GM15510 (cell line): ENCODE data around the gene DAAM1.

Experiments used
- POLR2A ChIP-seq: IDR thresholded peaks from 3 replicates; pipeline ENCODE4 v1.6.1; 2011; ENCODE audit warnings: borderline replicate concordance; ENCODE audit not compliant: insufficient read length; ENCODE audit errors: extremely low read depth

DAAM1 gene

GRCh38 chr14:59306775-59307174 is 118.3 kb downstream of the DAAM1 start:
- TF ChIP-seq POLR2A = no peak

- no peak for TF ChIP-seq POLR2A
These were observed 119.6 kb downstream of the DAAM1 start for GRCh38 chr14:59308086-59308485.

- no peak for TF ChIP-seq POLR2A
These were observed 120.2 kb downstream of the DAAM1 start for GRCh38 chr14:59308673-59309072.

- TF ChIP-seq POLR2A = no peak
These were observed 120.9 kb downstream of the DAAM1 start for GRCh38 chr14:59309291-59309900.

- no peak for TF ChIP-seq POLR2A
These were observed 122.2 kb downstream of the DAAM1 start for GRCh38 chr14:59310633-59311032.

GRCh38 chr14:59311723-59312122 is 123.3 kb downstream of the DAAM1 start:
- no peak for TF ChIP-seq POLR2A

- TF ChIP-seq POLR2A = no peak
These were observed 124.7 kb downstream of the DAAM1 start for GRCh38 chr14:59313144-59313651.

- no peak for TF ChIP-seq POLR2A
These were observed 125.5 kb downstream of the DAAM1 start for GRCh38 chr14:59313658-59314608.

GRCh38 chr14:59314953-59315599 is 126.6 kb downstream of the DAAM1 start:
- TF ChIP-seq POLR2A = no peak

- no peak for TF ChIP-seq POLR2A
These were observed 127.8 kb downstream of the DAAM1 start for GRCh38 chr14:59316151-59316830.

GRCh38 chr14:59317346-59317745 is 128.9 kb downstream of the DAAM1 start:
- TF ChIP-seq POLR2A = no peak

GRCh38 chr14:59317798-59318505 is 129.5 kb downstream of the DAAM1 start:
- TF ChIP-seq POLR2A = no peak

GRCh38 chr14:59318908-59319307 is 130.4 kb downstream of the DAAM1 start:
- no peak for TF ChIP-seq POLR2A

- no peak for TF ChIP-seq POLR2A
These were observed 131.9 kb downstream of the DAAM1 start for GRCh38 chr14:59320361-59320760.
